HG02623 (cell line): Measurements from ENCODE around the gene E2F8.

Experiments used
- ATAC-seq: cut with Tn5 transposase; IDR thresholded peaks from one replicate; pipeline ENCODE4 v1.9.1; 2021; ENCODE audit warnings: moderate library complexity; ENCODE audit not compliant: unreplicated experiment

Gene E2F8

DNA sequence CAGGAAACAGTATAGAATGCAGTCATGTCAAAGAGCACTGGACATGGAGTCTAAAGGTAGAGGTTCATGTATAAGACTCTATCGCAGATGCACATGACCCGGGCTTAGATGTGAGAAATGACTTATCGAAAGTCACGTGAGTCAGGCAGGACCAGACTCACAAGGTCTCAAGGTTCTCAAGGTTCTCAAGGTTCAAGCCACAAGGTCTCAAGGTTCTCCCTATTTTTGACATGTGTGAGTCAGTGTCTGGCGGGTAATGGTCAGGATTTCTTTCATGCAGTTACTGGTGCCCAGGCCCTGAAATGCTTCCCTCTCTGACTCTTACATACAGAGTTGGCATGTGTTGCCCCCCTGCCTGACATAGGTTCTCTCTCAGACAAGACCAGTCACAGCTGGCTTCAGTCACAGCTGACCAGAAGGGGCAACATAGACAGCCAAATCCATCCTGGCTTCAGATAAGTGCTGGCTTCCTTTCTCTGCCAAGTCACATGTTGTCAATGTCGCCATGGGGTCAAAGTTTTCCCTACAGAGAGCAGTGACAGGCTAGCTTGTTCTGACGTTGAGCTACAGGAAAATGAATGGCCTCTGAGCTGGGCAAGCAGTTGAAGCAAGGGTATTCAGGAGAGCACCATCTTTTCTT is 49.1 kb downstream of the E2F8 start:
- ATAC-seq: no peak

DNA sequence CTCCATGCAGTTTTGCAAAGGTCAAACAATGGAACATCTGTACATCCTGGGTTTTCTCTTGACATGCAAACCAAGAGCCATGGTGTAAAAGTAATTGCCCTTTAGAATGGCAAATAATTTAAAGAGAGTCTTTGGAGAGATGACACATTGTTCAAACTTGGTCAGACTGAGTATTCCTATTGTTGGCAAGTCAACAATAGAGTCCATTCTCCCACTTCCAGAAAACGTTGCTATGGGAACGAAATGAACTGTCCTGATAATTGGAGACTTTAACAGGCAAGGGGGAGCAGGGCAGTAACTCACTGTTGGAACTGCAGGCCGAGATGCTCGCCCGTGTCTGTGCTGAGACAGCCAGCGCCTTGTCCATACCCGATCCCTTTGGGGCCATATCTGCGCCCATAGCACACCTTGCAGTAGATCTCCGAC is 52.9 kb downstream of the E2F8 start:
- no peak for ATAC-seq

DNA sequence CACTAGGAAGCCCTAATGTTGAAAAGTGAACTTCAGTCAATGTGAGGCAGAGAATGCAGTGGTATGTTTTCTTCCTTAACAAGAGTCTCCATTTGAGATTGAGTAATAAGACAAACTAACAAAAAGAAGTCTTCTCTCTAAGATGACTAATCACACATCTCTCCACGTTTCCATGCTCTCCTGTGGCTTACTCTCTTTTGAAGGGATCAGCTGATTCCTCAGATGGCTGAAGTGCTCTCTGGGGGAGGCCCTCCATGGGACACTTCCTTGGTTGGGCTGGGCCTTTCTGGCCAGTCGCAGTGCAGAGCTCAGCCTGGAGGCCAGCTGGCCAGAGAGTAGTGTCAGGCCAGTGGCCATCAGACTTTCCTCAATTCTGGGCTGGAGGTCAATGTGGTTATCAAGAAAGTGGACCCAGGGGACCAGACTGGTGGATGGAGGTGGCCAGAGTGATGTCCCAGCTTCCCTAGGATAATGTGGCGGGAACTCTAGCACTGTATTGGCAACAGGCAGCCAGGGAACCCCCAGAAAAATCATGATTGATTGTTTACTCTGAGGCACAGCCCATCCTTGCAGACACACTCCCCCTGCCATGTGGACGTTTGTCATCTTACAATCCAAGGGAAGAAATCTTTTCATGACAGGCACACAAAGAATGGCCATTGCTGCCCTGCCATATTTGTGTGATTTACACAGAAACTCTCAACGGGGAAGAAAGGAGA is 53.5 kb downstream of the E2F8 start:
- no peak for ATAC-seq

DNA sequence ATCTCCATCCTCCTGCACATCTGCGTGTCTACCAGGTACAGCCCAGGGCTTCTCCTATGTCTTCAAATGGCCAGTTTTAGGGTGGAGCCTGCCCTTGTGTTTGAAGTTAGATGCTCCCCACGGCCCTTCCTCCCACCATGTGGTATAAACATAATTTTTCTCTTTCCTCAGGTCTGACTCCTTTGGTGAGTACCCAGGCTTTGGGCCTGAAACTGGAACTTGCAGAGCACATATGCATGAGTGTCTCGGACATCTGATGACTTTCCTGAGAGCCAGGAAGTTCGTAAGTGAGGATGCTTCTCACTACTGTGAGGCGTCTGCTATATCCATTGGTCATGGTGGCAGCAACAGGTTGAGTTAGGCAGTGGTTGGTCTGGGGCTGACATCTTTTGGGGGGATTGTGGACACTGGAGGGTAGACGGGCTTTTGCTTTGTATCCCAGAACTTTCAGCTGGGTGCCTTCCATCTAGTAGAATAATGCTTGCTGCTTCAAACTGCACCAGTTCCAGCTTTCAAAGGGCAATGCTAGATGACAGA is 55.2 kb downstream of the E2F8 start:
- ATAC-seq: no peak

DNA sequence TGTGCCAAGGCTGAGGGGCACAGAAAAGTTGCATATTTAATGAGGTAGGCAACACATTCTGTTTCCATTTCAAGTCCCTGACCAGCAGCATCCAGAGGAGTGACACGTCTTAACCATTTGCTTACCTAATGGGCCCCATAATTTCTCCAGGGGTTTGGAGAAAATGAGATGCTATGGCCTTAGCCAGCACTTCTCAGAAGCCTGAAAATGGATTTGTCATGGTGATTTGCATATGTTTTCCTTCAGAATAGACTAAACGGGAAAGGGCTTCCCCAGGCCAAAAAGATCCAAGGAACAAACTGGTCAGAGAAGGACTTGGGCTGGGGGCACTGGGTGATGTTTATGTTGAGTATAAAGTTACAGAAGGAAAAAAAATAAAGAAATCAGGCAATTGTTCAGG is 55.7 kb downstream of the E2F8 start:
- ATAC-seq: no peak

DNA sequence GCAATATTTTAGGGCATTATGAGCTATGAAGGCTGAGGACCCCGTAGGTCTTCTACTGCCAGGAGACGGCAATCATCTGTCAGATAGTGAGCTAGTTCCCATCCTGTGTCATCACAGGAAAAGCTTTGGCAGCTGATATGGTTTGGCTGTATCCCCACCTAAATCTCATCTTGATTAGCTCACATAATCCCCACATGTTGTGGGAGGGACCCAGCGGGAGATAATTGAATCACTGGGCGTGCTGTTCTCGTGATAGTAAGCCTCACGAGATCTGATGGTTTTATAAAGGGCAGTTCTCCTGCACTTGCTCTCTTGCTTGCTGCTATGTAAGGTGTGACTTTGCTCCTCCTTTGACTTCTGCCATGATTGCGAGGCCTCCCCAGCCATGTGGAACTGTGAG is 57.1 kb downstream of the E2F8 start:
- no peak for ATAC-seq

DNA sequence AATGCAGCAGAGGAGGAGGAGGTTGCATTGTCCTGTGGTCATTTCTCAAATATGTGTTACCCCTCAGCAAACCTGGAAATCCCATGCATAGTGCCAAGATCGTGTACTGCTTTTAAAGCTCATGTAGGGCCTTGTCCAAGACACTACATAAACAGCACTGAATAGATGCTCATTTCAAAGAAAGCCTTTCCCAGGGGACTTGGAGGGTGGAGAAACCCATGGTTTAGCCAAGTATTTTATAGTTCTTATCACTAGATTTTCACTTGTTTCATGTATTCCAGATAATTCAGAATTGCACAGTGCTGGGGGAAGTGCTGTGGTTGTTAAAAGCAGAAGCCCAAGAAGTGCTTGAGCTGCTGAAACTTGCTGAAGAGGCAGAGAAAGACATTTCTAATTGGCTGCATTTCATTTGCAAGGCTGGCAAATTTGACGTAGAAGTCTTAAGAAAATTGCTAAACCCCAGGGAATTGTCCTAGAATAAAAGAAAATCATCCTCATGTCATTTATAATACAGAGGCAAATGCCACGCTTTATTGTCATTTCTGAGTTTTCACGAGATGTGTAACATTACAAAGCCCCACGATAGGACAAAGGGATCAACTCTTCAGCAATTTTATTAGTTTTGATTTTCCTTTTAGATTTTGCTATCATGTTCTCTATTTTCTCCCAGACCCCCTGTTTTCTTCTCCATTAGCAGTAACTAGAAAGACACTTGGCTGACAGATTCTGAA is 59.0 kb downstream of the E2F8 start:
- ATAC-seq: no peak

DNA sequence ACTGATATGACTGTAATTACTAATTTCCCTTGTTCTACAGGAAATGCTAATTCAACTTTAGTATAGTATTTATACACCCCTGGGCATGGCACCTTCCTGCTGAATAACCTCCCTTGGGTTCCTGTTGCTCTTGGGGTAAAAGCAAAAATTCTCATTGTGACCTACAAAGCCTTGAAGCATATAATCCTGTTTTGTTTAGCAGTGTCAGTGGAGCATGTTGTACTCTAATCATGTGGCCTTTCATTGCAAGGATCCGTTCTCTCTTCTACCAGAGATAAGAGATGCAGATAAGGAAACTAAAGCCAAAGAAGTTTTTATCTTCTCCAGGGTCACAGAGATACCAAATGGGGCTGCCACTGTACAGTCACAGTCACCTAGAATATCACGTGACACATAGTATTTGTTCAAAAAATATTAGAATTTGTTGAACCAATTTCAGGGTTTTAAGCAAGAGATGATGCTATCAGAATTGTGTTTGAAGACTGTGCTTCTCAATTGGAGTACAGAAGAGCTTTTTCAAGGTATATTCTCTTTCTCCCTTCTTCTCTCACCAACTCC is 64.0 kb downstream of the E2F8 start:
- ATAC-seq: no peak
